ENCODE data around the gene FOLR2.

Gene FOLR2

DNA sequence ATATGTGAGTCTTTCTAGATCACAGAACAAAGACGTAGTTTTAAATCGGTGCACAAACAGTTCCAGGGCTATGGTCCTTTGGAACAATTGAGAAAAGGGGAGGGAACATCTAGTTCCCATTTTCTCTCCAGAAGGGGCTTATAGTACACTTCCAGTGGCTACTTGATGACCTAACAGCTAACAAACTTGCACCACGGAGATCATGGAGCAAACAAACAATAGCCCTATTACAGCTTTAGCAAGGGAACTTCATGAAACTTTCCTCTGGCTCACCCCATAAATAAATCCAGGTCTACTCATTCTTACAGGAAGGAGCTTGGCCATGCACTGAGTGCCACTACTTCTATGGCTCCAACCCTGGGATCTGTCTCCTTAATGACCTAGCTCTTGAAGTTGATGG is 8.3 kb upstream of the FOLR2 start:
- ChIA-PET CTCF (interaction anchor here (0.6 to 1.3 kb wide), 4 partner anchors 14 to 206 kb away, joined by 3 to 4 read pairs (median 3); no protein-coding TSS in a partner anchor), POLR2A (no interaction called here)
- no peak for DNase-seq (ENCODE audit: extremely low spot score)
- TF ChIP-seq, protein P1, sequence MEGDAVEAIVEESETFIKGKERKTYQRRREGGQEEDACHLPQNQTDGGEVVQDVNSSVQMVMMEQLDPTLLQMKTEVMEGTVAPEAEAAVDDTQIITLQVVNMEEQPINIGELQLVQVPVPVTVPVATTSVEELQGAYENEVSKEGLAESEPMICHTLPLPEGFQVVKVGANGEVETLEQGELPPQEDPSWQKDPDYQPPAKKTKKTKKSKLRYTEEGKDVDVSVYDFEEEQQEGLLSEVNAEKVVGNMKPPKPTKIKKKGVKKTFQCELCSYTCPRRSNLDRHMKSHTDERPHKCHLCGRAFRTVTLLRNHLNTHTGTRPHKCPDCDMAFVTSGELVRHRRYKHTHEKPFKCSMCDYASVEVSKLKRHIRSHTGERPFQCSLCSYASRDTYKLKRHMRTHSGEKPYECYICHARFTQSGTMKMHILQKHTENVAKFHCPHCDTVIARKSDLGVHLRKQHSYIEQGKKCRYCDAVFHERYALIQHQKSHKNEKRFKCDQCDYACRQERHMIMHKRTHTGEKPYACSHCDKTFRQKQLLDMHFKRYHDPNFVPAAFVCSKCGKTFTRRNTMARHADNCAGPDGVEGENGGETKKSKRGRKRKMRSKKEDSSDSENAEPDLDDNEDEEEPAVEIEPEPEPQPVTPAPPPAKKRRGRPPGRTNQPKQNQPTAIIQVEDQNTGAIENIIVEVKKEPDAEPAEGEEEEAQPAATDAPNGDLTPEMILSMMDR (IDR thresholded peaks at IDR 0.05; ENCODE audit: control extremely low read depth, extremely low read depth, low read depth, missing control alignments) = no peak

DNA sequence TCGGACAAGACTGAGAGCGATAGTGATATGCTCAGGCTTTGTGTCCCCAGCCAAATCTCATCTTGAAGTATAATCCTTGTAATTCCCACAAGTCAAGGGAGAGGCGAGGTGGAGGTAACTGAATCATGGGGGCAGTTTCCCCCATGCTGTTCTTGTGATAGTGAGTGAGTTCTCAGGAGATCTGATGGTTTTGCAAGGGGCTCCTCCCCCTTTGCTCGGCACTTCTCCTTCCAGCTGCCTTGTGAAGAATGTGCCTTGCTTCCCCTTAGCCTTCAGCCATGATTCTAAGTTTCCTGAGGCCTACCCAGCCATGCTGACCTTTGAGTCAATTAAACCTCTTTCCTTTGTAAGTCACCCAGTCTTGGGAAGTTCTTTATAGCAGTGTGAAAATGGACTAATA is 7.5 kb upstream of the FOLR2 start:
- CTCF ChIA-PET = interaction anchor here (0.9 to 1.5 kb wide), 3 partner anchors 10 to 205 kb away, joined by 3 to 4 read pairs (median 3); no protein-coding TSS in a partner anchor
- TF ChIP-seq, protein P1 (IDR thresholded peaks at IDR 0.05; ENCODE audit: control extremely low read depth, extremely low read depth, low read depth, missing control alignments) = no peak
- DNase-seq (ENCODE audit: extremely low spot score) = no peak
- POLR2A ChIA-PET = no interaction called here

DNA sequence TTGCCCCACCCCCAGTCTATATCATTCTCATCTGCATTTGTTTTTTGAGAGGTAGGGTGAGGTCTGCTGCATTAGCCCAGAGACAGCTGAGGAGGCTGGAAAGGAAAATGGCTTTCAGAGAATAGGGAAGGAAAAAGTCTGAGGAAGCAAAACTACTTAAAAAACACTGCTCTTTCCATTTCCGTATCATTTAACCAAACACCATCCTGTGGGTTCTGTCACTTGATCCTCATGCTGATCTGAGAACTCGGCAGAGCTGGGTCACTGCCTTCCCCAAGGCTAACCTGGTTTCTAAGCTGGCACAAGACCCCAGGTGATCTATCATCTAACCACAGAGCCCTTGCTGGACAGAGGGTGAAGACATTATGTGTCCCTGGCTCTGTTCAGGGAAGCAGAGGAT is 1.2 kb downstream of the FOLR2 start:
- ChIA-PET POLR2A (no interaction called here), CTCF (interaction anchor here (1.5 kb wide), 1 partner anchor 8 kb away, joined by 3 read pairs; no protein-coding TSS in a partner anchor)
- no peak for DNase-seq (ENCODE audit: extremely low spot score)
- TF ChIP-seq, protein P1 (IDR thresholded peaks at IDR 0.05; ENCODE audit: control extremely low read depth, extremely low read depth, low read depth, missing control alignments) = no peak

DNA sequence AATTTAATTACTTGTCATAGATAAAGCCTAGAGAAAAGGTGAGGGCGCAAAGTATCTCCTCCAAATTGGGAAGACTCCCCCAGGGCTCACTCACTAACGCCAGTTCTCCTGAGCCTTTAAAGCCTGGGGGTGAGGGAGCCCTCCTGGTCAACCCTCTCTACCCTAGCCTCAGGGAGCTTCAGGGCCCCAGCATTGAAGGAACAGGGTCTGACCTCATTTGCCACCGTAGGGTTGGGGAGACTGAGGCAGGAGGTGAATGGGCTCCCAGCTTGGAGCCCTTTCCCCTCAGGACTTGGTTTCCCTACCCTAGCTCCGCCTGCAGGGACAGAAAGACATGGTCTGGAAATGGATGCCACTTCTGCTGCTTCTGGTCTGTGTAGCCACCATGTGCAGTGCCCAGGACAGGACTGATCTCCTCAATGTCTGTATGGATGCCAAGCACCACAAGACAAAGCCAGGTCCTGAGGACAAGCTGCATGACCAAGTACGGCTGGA is 1.7 kb downstream of the FOLR2 start:
- no peak for DNase-seq (ENCODE audit: extremely low spot score)
- TF ChIP-seq, protein P1 (IDR thresholded peaks at IDR 0.05; ENCODE audit: control extremely low read depth, extremely low read depth, low read depth, missing control alignments) = no peak
- POLR2A ChIA-PET = no interaction called here
- CTCF ChIA-PET = interaction anchor here (1.5 kb wide), 1 partner anchor 8 kb away, joined by 3 read pairs; no protein-coding TSS in a partner anchor

DNA sequence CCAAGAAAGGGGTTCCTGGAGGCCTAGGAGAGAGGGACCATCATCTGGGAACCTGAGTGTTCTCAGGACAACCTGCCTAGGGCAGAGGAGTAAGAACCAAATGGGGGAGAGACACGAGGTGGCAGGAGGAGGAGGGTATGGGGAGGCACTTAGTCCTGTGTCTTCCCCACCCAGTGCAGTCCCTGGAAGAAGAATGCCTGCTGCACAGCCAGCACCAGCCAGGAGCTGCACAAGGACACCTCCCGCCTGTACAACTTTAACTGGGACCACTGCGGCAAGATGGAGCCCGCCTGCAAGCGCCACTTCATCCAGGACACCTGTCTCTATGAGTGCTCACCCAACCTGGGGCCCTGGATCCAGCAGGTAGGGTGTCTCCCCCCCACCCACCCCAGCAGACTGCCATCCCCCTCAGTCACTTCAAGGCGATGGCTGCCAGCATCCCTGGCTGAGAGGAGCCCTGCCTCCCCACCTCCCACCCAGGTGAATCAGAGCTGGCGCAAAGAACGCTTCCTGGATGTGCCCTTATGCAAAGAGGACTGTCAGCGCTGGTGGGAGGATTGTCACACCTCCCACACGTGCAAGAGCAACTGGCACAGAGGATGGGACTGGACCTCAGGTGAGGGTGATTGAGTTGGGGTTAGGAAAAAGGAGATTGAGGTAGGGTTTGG is 4.2 kb downstream of the FOLR2 start:
- CTCF ChIA-PET = interaction anchor here (3.2 kb wide), 1 partner anchor 16 kb away, joined by 28 read pairs; no protein-coding TSS in a partner anchor
- TF ChIP-seq, protein P1 (IDR thresholded peaks at IDR 0.05; ENCODE audit: control extremely low read depth, extremely low read depth, low read depth, missing control alignments) = no peak
- peak; percentile 7 for DNase-seq (ENCODE audit: extremely low spot score)
- POLR2A ChIA-PET = no interaction called here

DNA sequence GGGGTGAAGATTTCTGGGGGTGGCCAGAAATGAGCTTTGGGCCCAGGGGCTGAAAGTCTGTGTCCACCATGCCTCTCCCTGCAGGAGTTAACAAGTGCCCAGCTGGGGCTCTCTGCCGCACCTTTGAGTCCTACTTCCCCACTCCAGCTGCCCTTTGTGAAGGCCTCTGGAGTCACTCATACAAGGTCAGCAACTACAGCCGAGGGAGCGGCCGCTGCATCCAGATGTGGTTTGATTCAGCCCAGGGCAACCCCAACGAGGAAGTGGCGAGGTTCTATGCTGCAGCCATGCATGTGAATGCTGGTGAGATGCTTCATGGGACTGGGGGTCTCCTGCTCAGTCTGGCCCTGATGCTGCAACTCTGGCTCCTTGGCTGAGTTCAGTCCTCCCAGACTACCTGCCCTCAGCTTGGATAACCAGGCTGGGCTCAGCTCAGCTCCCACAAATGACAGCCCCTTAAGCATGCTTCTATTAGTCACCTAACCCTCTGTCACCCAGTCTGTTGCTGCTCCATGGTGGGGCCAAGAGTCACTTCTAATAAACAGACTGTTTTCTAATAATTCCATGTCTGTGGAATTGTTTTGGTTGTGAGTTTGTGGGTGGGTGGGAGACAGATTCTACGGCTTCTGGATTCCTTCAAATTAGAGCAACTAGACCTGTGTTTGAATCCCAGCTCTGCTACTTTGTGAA is 4.9 kb downstream of the FOLR2 start:
- CTCF ChIA-PET = interaction anchor here (0.7 to 3.2 kb wide), 3 partner anchors 15 to 27 kb away, joined by 3 to 28 read pairs (median 3); no protein-coding TSS in a partner anchor
- POLR2A ChIA-PET = no interaction called here
- peak; percentile 7 for DNase-seq (ENCODE audit: extremely low spot score)
- TF ChIP-seq, protein P1 (IDR thresholded peaks at IDR 0.05; ENCODE audit: control extremely low read depth, extremely low read depth, low read depth, missing control alignments) = no peak

Measured in GM10248 (cell line).